Activated naive CD8-positive, alpha-beta T cell (primary cell): ENCODE data around the gene SLC23A2.

Experiments used
- H3K27ac Mint-ChIP-seq: one replicate; pipeline ENCODE4 v1.8.0; 2021; ENCODE audit warnings: mixed read lengths
- H3K27me3 Mint-ChIP-seq: one replicate; pipeline ENCODE4 v1.8.0; 2021; ENCODE audit warnings: mixed read lengths
- H3K36me3 Mint-ChIP-seq: one replicate; pipeline ENCODE4 v1.8.0; 2021; ENCODE audit warnings: mixed read lengths
- H3K4me1 Mint-ChIP-seq: one replicate; pipeline ENCODE4 v1.8.0; 2021; ENCODE audit warnings: low read depth, mixed read lengths
- H3K4me3 Mint-ChIP-seq: one replicate; pipeline ENCODE4 v1.8.0; 2021; ENCODE audit warnings: mild to moderate bottlenecking, mixed read lengths
- H3K9me3 Mint-ChIP-seq: one replicate; pipeline ENCODE4 v1.8.0; 2021; ENCODE audit warnings: low read depth, mixed read lengths

SLC23A2 gene

GRCh38 chr20:4919047-4919704 lies 82.1 kb downstream of the SLC23A2 start:
- no peaks in the 10 kb centered on the region for H3K4me1 Mint-ChIP-seq
- H3K36me3 Mint-ChIP-seq: peaks cover 4% of the 10 kb centered on the region
- H3K4me3 Mint-ChIP-seq: no peak overlapping the region
- no peaks in the 10 kb centered on the region for H3K27me3 Mint-ChIP-seq
- no peaks in the 10 kb centered on the region for H3K9me3 Mint-ChIP-seq
- no peak overlapping the region for H3K27ac Mint-ChIP-seq

GRCh38 chr20:4918473-4918872 lies 82.8 kb downstream of the SLC23A2 start:
- Mint-ChIP-seq H3K4me3 (no peak overlapping the region), H3K36me3 (peaks cover 4% of the 10 kb centered on the region), H3K27ac (no peak overlapping the region), H3K9me3 (no peaks in the 10 kb centered on the region), H3K4me1 (peaks cover 2% of the 10 kb centered on the region), H3K27me3 (no peaks in the 10 kb centered on the region)

- peaks cover 4% of the 10 kb centered on the region for H3K36me3 Mint-ChIP-seq
- no peak overlapping the region for H3K4me3 Mint-ChIP-seq
- H3K9me3 Mint-ChIP-seq: no peaks in the 10 kb centered on the region
Observed at GRCh38 chr20:4916971-4917881, 84.1 kb downstream of the SLC23A2 start.

GRCh38 chr20:4913147-4913546 lies 88.2 kb downstream of the SLC23A2 start:
- Mint-ChIP-seq H3K9me3 (no peaks in the 10 kb centered on the region), H3K36me3 (peaks cover 9% of the 10 kb centered on the region), H3K27me3 (no peaks in the 10 kb centered on the region), H3K4me3 (no peak overlapping the region), H3K27ac (no peak overlapping the region), H3K4me1 (peaks cover 7% of the 10 kb centered on the region)

More at GRCh38 chr20:4916971-4917881, 84.1 kb downstream of the SLC23A2 start:
- H3K27me3 Mint-ChIP-seq: no peaks in the 10 kb centered on the region
- H3K4me1 Mint-ChIP-seq: peaks cover 7% of the 10 kb centered on the region
- no peak overlapping the region for H3K27ac Mint-ChIP-seq

- Mint-ChIP-seq H3K36me3 (peaks cover 14% of the 10 kb centered on the region), H3K9me3 (no peaks in the 10 kb centered on the region), H3K27ac (no peak overlapping the region), H3K4me3 (no peak overlapping the region), H3K27me3 (no peaks in the 10 kb centered on the region), H3K4me1 (peaks cover 9% of the 10 kb centered on the region)
Observed at GRCh38 chr20:4912380-4913142, 88.7 kb downstream of the SLC23A2 start.

GRCh38 chr20:4910951-4911350 lies 90.4 kb downstream of the SLC23A2 start:
- H3K27ac Mint-ChIP-seq: no peak overlapping the region

GRCh38 chr20:4905613-4906012 lies 95.7 kb downstream of the SLC23A2 start:
- Mint-ChIP-seq H3K27ac (no peak overlapping the region), H3K4me3 (no peak overlapping the region), H3K4me1 (peaks cover 1% of the 10 kb centered on the region), H3K36me3 (peaks cover 16% of the 10 kb centered on the region), H3K27me3 (no peaks in the 10 kb centered on the region), H3K9me3 (no peaks in the 10 kb centered on the region)

More at GRCh38 chr20:4910951-4911350, 90.4 kb downstream of the SLC23A2 start:
- peaks cover 9% of the 10 kb centered on the region for H3K4me1 Mint-ChIP-seq
- no peaks in the 10 kb centered on the region for H3K9me3 Mint-ChIP-seq
- no peaks in the 10 kb centered on the region for H3K27me3 Mint-ChIP-seq
- peaks cover 14% of the 10 kb centered on the region for H3K36me3 Mint-ChIP-seq
- no peak overlapping the region for H3K4me3 Mint-ChIP-seq

- Mint-ChIP-seq H3K9me3 (no peaks in the 10 kb centered on the region), H3K27ac (no peak overlapping the region), H3K4me3 (no peak overlapping the region), H3K4me1 (peaks cover 1% of the 10 kb centered on the region), H3K36me3 (peaks cover 14% of the 10 kb centered on the region), H3K27me3 (no peaks in the 10 kb centered on the region)
Observed at GRCh38 chr20:4905195-4905594, 96.1 kb downstream of the SLC23A2 start.

- H3K27me3 Mint-ChIP-seq: no peaks in the 10 kb centered on the region
- H3K4me1 Mint-ChIP-seq: peaks cover 1% of the 10 kb centered on the region
- H3K36me3 Mint-ChIP-seq: peaks cover 14% of the 10 kb centered on the region
- H3K4me3 Mint-ChIP-seq: no peak overlapping the region
- H3K27ac Mint-ChIP-seq: no peak overlapping the region
- H3K9me3 Mint-ChIP-seq: no peaks in the 10 kb centered on the region
Observed at GRCh38 chr20:4904127-4904860, 97.0 kb downstream of the SLC23A2 start.

GRCh38 chr20:4902788-4903187 lies 98.5 kb downstream of the SLC23A2 start:
- H3K27ac Mint-ChIP-seq: no peak overlapping the region
- peaks cover 1% of the 10 kb centered on the region for H3K4me1 Mint-ChIP-seq
- H3K27me3 Mint-ChIP-seq: no peaks in the 10 kb centered on the region
- peaks cover 15% of the 10 kb centered on the region for H3K36me3 Mint-ChIP-seq
- no peaks in the 10 kb centered on the region for H3K9me3 Mint-ChIP-seq
- no peak overlapping the region for H3K4me3 Mint-ChIP-seq

GRCh38 chr20:4901031-4901818 lies 100.1 kb downstream of the SLC23A2 start:
- H3K4me1 Mint-ChIP-seq: no peaks in the 10 kb centered on the region
- no peaks in the 10 kb centered on the region for H3K27me3 Mint-ChIP-seq
- peaks cover 13% of the 10 kb centered on the region for H3K36me3 Mint-ChIP-seq
- no peak overlapping the region for H3K4me3 Mint-ChIP-seq
- H3K9me3 Mint-ChIP-seq: no peaks in the 10 kb centered on the region
- no peak overlapping the region for H3K27ac Mint-ChIP-seq

GRCh38 chr20:4898282-4899244 lies 102.7 kb downstream of the SLC23A2 start:
- Mint-ChIP-seq H3K4me3 (no peak overlapping the region), H3K27ac (no peak overlapping the region), H3K4me1 (no peaks in the 10 kb centered on the region), H3K27me3 (no peaks in the 10 kb centered on the region), H3K36me3 (peaks cover 11% of the 10 kb centered on the region), H3K9me3 (no peaks in the 10 kb centered on the region)

GRCh38 chr20:4897600-4897999 lies 103.7 kb downstream of the SLC23A2 start:
- Mint-ChIP-seq H3K27me3 (no peaks in the 10 kb centered on the region), H3K4me3 (no peak overlapping the region), H3K4me1 (peaks cover under 1% of the 10 kb centered on the region), H3K27ac (no peak overlapping the region), H3K36me3 (peaks cover 11% of the 10 kb centered on the region), H3K9me3 (no peaks in the 10 kb centered on the region)
